PC-9 (cell line): ENCODE results near the gene SPEG. TPM values are rescaled to one million over a fixed set of nuclear protein-coding genes. Genes with fewer than 3 reads are reported as not detected.

Experiments used
- BruUV-seq: library from RNA; stranded (reverse); fragments of 400-500 nt; replicated peaks from 2 replicates; lab custom pipeline; 2021; lab: Mats Ljungman, UMichigan
- CTCF ChIA-PET: fragments of 300-600 bp; sonication (Branson Sonifier 250); formaldehyde crosslinking; loops from one replicate; lab custom pipeline; 2022; ENCODE audit warnings: antibody characterized with exemption; lab: Charles Lee
- POLR2A ChIA-PET: fragments of 300-600 bp; sonication (Branson Sonifier 250); formaldehyde crosslinking; loops from one replicate; lab custom pipeline; 2022; ENCODE audit warnings: antibody characterized with exemption; ENCODE audit not compliant: unreplicated experiment; lab: Charles Lee
- DNase-seq, 2 experiments: peaks; one replicate each; pipeline versions ENCODE4 v3.0.0 to v3.0.0-alpha.2; 2015 to 2022; ENCODE audit warnings: mixed read lengths in 1 of 2
- H2AFZ ChIP-seq: fragments of 200-600 bp; sonication (generic); 2 replicates; pipeline ENCODE4 v1.8.1; 2017; ENCODE audit warnings: antibody characterized with exemption
- H3F3A ChIP-seq: fragments of 200-600 bp; sonication (generic); 2 replicates; pipeline ENCODE4 v1.8.1; 2017; ENCODE audit warnings: antibody characterized with exemption, mild to moderate bottlenecking, low read depth; ENCODE audit not compliant: insufficient read depth
- H3K27ac ChIP-seq: fragments of 200-600 bp; sonication (generic); 2 replicates; pipeline ENCODE4 v1.6.1; 2016; ENCODE audit warnings: mixed run types
- H3K27me3 ChIP-seq: fragments of 200-600 bp; sonication (generic); 2 replicates; pipeline ENCODE4 v1.6.1; 2016; ENCODE audit warnings: low read depth, mixed run types; ENCODE audit not compliant: insufficient read depth
- H3K36me3 ChIP-seq: fragments of 200-600 bp; sonication (generic); 2 replicates; pipeline ENCODE4 v1.6.1; 2016; ENCODE audit warnings: low read depth, mixed run types
- H3K4me1 ChIP-seq: fragments of 200-600 bp; sonication (generic); replicated peaks from 2 replicates; pipeline ENCODE4 v1.6.1; 2016; ENCODE audit warnings: mixed run types; ENCODE audit not compliant: insufficient read depth
- H3K4me2 ChIP-seq: fragments of 200-600 bp; sonication (generic); 2 replicates; pipeline ENCODE4 v1.6.1; 2017; ENCODE audit warnings: mixed run types
- H3K4me3 ChIP-seq: fragments of 200-600 bp; sonication (generic); 2 replicates; pipeline ENCODE4 v1.6.1; 2016; ENCODE audit warnings: mixed run types
- H3K79me2 ChIP-seq: fragments of 200-600 bp; sonication (generic); 2 replicates; pipeline ENCODE4 v1.6.1; 2017; ENCODE audit warnings: low read depth, mixed run types
- H3K9me2 ChIP-seq: fragments of 200-600 bp; sonication (generic); 2 replicates; pipeline ENCODE4 v1.8.1; 2017; ENCODE audit warnings: mild to moderate bottlenecking; ENCODE audit not compliant: insufficient read depth
- H3K9me3 ChIP-seq: fragments of 200-600 bp; sonication (generic); 2 replicates; pipeline ENCODE4 v1.8.1; 2016; ENCODE audit warnings: low read depth; ENCODE audit not compliant: insufficient read depth
- H4K20me1 ChIP-seq: fragments of 200-600 bp; sonication (generic); 2 replicates; pipeline ENCODE4 v1.8.1; 2017; ENCODE audit not compliant: insufficient read depth
- EZH2 ChIP-seq: fragments of 200-600 bp; sonication (generic); IDR thresholded peaks from 2 replicates; pipeline ENCODE4 v1.8.0; 2017; ENCODE audit warnings: antibody characterized with exemption, low read depth
- intact Hi-C: fragments of 100-400 bp; cut with micrococcal nuclease; formaldehyde crosslinking; loops from one replicate; pipeline ENCODE4 v1.10.0; 2022; ENCODE audit not compliant: unreplicated experiment
- total RNA-seq: library from RNA; stranded (reverse); gene quantifications from 2 replicates; pipeline ENCODE4 v1.2.3, GENCODE V29; 2021
- TF ChIP-seq, protein P1 (sequence below): fragments of 200-600 bp; sonication (generic); conservative IDR thresholded peaks from 2 replicates; pipeline ENCODE4 v1.6.1; 2017; ENCODE audit warnings: mixed run types, antibody characterized with exemption, mild to moderate bottlenecking, moderate library complexity

Gene SPEG
- total RNA-seq, 1 experiment from 2014 or later = 46.8 TPM

DNA sequence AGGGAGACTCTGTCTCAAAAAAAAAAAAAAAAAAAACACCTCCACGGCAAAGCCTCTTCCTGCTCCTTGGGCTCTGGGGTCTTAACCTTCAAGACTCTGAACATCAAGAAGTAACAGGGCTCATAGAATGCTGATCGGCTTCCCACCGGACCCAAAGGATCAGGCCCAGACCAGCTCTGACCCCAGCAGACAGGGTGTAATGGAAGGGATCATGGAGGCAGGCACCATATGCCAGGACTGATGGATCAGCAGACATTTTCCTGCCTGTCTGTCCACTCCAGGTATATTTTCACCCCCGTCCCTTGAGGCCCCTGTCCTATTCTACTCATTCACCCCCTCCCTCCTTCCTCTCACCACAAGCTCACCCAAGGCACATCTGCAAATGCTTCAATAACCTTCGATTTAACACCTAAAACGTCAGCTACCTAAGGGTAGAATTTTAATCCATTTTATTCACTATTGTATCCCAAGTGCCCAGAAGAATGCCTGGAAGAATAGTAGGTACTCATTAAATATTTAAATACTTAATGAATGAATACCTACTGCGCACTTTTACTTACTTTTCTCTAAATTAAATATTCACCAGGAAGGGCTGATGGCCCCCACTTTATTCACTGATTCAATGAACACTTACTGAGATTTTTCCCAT lies 4.6 kb upstream of the SPEG start:
- TF ChIP-seq, protein P1, sequence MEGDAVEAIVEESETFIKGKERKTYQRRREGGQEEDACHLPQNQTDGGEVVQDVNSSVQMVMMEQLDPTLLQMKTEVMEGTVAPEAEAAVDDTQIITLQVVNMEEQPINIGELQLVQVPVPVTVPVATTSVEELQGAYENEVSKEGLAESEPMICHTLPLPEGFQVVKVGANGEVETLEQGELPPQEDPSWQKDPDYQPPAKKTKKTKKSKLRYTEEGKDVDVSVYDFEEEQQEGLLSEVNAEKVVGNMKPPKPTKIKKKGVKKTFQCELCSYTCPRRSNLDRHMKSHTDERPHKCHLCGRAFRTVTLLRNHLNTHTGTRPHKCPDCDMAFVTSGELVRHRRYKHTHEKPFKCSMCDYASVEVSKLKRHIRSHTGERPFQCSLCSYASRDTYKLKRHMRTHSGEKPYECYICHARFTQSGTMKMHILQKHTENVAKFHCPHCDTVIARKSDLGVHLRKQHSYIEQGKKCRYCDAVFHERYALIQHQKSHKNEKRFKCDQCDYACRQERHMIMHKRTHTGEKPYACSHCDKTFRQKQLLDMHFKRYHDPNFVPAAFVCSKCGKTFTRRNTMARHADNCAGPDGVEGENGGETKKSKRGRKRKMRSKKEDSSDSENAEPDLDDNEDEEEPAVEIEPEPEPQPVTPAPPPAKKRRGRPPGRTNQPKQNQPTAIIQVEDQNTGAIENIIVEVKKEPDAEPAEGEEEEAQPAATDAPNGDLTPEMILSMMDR = no peak
- TF ChIP-seq EZH2 = no peak
- Histone ChIP-seq H3K36me3 (no peaks in the 10 kb centered on the region), H3K27me3 (no peaks in the 10 kb centered on the region), H4K20me1 (no peaks in the 10 kb centered on the region), H3F3A (no peaks in the 10 kb centered on the region), H3K4me1 (peaks cover 4% of the 10 kb centered on the region; the same call in 1 of the 2 replicates), H3K9me3 (no peaks in the 10 kb centered on the region), H2AFZ (no peak overlapping the region), H3K9me2 (no peaks in the 10 kb centered on the region), H3K4me2 (no peak overlapping the region), H3K27ac (no peak overlapping the region), H3K79me2 (no peaks in the 10 kb centered on the region), H3K4me3 (no peak overlapping the region)
- intact Hi-C loops = no loop called here
- POLR2A ChIA-PET = no interaction called here
- DNase-seq = no peak
- CTCF ChIA-PET = interaction anchor here (0.6 to 1.1 kb wide), 4 partner anchors 23 to 100 kb away, joined by 3 to 9 read pairs (median 4); no protein-coding TSS in a partner anchor
- no TSS peak for BruUV-seq

DNA sequence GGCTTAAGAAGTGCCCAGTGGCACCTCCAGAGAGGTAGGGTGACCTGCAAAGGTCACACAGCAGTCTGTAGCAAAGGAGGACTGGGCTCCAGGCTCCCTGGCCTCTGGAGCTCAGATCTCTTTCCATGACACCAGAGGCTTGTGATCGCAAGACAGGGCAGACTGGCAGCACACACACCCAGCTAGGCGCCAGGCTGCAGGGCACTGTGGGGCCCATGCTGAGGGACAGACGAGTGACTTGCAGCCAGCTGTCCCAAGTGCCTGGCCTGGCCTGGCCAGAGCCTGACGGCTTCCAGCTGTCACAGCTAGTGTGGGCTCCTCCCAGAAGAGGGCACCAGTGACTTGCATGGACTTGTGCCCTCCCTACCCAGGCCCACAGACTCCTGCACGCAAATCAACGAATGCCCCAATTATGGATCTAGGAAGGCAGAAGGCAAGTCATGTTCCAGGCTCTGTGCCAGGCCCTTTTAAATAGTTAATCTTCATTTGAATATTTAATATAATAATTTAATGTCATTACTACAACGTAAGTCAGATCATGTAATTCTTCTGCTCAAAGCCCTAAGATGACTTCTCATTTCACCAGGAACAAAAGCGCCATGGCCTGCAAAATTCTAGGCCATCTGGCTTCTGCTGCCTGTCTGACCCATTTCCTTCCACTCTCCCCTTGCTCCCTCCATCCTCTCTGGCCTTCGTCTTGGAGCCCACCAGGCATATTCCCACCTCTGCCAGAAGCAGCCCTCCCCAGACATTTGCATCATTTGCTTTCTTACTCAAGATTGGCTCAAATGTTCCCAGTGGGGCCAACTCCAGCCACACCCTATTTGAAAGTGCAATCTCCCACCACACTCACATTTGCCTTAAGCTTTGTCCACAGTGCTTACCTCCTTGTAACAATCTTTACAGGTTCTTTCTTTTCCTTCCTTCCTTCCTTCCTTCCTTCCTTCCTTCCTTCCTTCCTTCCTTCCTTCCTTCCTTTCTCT lies 3.7 kb upstream of the SPEG start:
- no peak for TF ChIP-seq EZH2
- TF ChIP-seq, protein P1 = peak; percentile 37; the same call in 1 of the 2 replicates
- Histone ChIP-seq H3K9me2 (no peaks in the 10 kb centered on the region), H3K27ac (no peak overlapping the region), H3K36me3 (no peaks in the 10 kb centered on the region), H3F3A (no peaks in the 10 kb centered on the region), H2AFZ (no peak overlapping the region), H3K4me2 (no peak overlapping the region), H3K9me3 (no peaks in the 10 kb centered on the region), H3K4me1 (peaks cover 4% of the 10 kb centered on the region; the same call in 1 of the 2 replicates), H3K4me3 (no peak overlapping the region), H3K27me3 (no peaks in the 10 kb centered on the region), H3K79me2 (no peaks in the 10 kb centered on the region), H4K20me1 (no peaks in the 10 kb centered on the region)
- ChIA-PET CTCF (interaction anchor here (0.6 to 1.1 kb wide), 4 partner anchors 22 to 99 kb away, joined by 3 to 9 read pairs (median 4); no protein-coding TSS in a partner anchor), POLR2A (no interaction called here)
- BruUV-seq = no TSS peak
- DNase-seq = no peak
- intact Hi-C loops = no loop called here

DNA sequence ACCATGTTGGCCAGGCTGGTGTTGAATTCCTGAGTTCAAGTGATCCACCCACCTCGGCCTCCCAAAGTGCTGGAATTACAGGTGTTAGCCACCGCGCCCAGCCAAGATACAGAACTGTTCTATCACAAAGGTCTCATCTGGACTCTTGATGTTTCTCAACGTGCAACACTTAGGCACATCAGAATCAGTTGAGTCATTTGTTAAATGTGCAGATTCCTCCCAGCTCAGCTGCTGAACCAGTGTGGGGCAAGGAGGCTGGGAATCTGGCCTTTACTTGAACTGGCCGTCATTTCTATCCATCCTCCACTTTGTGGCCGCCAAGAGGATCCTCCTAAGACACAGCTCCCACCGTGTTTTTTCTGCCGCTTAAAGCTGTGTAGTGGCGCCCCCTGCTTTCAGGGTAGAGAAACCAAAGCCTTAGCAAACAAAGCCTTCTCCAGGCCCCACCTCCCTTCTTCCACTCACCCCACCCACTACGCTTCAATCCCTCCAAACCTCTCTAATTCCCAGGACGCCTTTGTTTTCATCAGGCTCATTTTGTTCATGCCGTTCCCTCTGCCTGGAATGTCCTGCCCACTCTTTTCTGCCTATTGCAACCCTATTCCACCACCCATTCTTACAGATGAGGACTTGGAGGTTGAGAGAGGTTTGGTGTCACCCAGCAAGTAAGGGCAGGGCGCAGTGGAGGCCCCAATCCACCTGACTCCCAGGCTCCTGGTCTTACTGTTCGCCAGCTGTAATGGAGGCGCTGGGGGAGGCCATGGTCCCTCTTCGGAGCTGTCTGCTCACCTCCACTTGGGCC lies 776 bp upstream of the SPEG start:
- POLR2A ChIA-PET = no interaction called here

More for the DNA sequence above, 776 bp upstream of the SPEG start:
- CTCF ChIA-PET = interaction anchor here (0.6 kb wide), 3 partner anchors 8 to 96 kb away, joined by 3 to 17 read pairs (median 4); no protein-coding TSS in a partner anchor
- no peaks in the 10 kb centered on the region for H3K9me3 ChIP-seq
- DNase-seq = no peak
- intact Hi-C loops = no loop called here
- no peaks in the 10 kb centered on the region for H3K79me2 ChIP-seq
- H3K4me2 ChIP-seq = no peak overlapping the region
- H3F3A ChIP-seq = no peaks in the 10 kb centered on the region
- no TSS peak for BruUV-seq
- H3K27me3 ChIP-seq = no peaks in the 10 kb centered on the region
- H3K4me1 ChIP-seq = no peaks in the 10 kb centered on the region
- H3K9me2 ChIP-seq = no peaks in the 10 kb centered on the region
- H4K20me1 ChIP-seq = no peaks in the 10 kb centered on the region
- H3K36me3 ChIP-seq = no peaks in the 10 kb centered on the region
- H2AFZ ChIP-seq = no peak overlapping the region
- no peak overlapping the region for H3K4me3 ChIP-seq
- no peak overlapping the region for H3K27ac ChIP-seq
- TF ChIP-seq, protein P1 = peak; percentile 55; the same call in 1 of the 2 replicates
- no peak for TF ChIP-seq EZH2
